ENCODE data around the gene WDR4. TPM values are rescaled to one million over a fixed set of nuclear protein-coding genes. Genes with fewer than 3 reads are reported as not detected.

The WDR4 gene
- total RNA-seq, 6 donors from 2014 or later, result 10.2 to 49.2 (median 18.6) TPM

DNA sequence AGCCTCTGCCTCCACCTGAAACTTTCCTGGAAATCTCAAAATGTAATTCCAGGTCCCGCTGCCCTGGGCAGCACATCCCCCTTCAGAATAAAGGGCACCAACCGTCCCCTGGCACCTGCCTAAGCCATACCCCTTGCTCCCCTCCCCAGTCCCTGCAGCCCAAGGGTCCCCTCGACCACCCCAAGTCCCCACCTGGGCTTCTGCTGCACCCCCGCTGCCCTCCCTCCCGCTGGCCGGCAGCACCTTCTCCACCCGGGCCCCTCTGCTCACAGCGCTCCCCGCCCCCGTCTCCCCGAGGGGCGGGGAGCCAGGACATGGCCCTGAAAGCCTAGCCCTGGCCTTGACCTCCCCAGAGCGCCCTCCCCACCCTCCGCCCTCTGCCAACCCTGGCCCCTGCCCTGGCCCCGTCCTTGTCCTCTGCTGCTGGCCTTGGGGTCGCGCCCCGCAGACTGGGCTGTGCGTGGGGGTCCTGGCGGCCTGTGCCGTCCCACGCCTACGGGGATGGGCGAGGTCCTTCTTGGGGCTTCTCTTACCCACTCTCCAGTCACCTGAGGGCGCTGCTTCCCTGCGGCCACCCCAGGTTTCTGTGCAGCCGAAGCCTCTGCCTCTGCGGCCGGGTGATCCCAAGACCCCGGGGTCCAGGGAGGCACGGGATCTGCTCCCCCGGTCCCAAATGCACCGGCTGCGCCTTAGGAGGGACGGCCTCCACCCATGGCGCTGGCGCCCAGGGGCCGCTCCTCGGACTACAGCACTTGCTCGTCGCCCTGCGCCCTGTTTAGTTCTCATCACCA is 41.7 kb downstream of the WDR4 start:
- no peak overlapping the region for H3K4me3 ChIP-seq
- peaks cover 0 to 34% (median 21%) of the 10 kb centered on the region in 4 donors for H3K36me3 ChIP-seq
- H3K27me3 ChIP-seq, result no peaks in the 10 kb centered on the region
- TF ChIP-seq EP300 (IDR thresholded peaks at IDR 0.05) (no peak), POLR2A (IDR thresholded peaks at IDR 0.05) (no peak), POLR2AphosphoS5 (IDR thresholded peaks at IDR 0.05) (no peak)
- H3K27ac ChIP-seq, result no peak overlapping the region
- 72 to 75% methylated on average over 17 to 38 of the region's 42 CpGs for WGBS, 2 donors
- peaks cover 0 to 5% (median 2%) of the 10 kb centered on the region in 4 donors for H3K4me1 ChIP-seq
- DNase-seq, result peak in 1 of 2 donors; percentile 78
- no peaks in the 10 kb centered on the region for H3K9me3 ChIP-seq
- no peak for ATAC-seq (ENCODE audit: low FRiP score in 2 of 2)

DNA sequence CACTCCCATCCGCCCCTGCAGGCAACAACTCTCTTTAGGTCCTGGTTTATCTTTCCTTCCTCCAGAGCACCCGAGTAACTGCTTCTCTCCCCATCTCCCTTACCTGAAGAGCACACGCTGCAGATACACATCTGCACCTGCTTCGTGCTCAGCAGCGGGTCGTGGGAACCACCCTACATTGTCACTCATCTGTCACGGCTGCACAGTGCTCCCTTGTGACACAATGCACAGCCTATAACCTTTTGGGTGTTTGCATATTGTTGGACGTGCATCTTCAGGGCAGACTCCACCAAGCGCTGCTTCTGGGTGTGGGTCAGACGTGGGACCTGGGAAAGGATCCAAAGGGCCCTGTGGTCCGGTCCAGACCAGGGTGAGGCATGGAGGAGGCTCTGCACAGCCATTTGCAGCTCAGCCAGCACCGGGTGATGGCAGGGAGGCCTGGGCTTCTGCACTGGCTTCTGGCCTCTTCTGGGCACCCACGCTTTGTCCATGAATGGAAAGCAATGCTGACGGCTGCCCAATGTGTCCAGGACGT is 42.5 kb downstream of the WDR4 start:
- H3K9me3 ChIP-seq, result no peaks in the 10 kb centered on the region
- peaks cover 0 to 5% (median 2%) of the 10 kb centered on the region in 4 donors for H3K4me1 ChIP-seq
- no peaks in the 10 kb centered on the region for H3K27me3 ChIP-seq
- WGBS, 2 donors, result 64 to 67% methylated on average over 11 to 15 of the region's 15 CpGs
- no peak for DNase-seq
- TF ChIP-seq EP300 (IDR thresholded peaks at IDR 0.05) (no peak), POLR2AphosphoS5 (IDR thresholded peaks at IDR 0.05) (no peak), POLR2A (IDR thresholded peaks at IDR 0.05) (no peak)
- TF ChIP-seq, protein P1, sequence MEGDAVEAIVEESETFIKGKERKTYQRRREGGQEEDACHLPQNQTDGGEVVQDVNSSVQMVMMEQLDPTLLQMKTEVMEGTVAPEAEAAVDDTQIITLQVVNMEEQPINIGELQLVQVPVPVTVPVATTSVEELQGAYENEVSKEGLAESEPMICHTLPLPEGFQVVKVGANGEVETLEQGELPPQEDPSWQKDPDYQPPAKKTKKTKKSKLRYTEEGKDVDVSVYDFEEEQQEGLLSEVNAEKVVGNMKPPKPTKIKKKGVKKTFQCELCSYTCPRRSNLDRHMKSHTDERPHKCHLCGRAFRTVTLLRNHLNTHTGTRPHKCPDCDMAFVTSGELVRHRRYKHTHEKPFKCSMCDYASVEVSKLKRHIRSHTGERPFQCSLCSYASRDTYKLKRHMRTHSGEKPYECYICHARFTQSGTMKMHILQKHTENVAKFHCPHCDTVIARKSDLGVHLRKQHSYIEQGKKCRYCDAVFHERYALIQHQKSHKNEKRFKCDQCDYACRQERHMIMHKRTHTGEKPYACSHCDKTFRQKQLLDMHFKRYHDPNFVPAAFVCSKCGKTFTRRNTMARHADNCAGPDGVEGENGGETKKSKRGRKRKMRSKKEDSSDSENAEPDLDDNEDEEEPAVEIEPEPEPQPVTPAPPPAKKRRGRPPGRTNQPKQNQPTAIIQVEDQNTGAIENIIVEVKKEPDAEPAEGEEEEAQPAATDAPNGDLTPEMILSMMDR (IDR thresholded peaks at IDR 0.05), result no peak
- no peak overlapping the region for H3K27ac ChIP-seq
- no peak for ATAC-seq (ENCODE audit: low FRiP score in 2 of 2)
- H3K36me3 ChIP-seq, result peaks cover 0 to 27% (median 16%) of the 10 kb centered on the region in 4 donors
- no peak overlapping the region for H3K4me3 ChIP-seq

DNA sequence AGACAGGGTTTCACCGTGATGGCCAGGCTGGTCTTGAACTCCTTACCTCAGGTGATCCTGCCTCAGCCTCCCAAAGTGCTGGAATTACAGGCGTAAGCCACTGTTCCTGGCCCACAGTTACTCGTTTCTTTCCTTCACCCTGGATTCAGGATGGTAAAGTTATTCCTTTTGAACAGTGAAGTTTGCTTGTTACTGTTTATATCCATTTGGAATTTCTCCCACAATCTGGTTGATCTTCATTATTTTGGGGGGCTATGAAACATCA is 43.0 kb downstream of the WDR4 start:
- no peak for ATAC-seq (ENCODE audit: low FRiP score in 2 of 2)

DNA sequence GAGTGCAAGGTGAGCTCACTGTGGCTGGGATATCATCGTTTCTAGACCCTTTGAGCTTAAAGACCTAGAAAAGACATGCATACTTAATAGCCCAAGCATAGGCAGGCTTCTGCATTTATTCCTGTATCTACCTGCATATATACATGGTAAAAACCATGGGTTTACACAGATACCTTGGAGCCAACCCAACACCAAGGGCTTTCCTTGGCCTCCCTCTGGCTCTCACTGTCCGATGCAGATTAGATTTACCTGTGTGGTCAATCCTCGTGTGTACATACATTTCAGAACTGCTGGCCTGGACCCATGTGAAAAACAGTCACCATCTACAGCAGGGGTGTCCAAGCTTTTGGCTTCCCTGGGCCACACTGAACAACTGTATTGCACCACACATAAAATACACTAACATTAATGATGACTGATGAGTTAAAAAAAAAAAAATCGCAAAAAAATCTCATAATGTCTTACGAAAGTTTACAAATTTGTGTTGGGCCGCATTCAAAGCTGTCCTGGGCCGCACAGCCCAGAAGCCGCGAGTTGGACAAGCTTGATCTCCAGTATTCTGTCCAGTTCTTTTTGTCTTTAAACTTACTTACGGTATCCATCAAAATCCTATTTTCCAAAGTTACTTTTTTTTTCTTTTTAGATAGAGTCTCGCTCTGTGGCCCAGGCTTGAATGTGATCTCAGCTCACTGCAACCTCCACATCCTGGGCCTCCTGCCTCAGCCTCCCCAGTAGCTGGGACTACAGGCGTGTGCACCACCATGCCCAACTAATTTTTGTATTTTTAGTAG is 43.5 kb downstream of the WDR4 start:
- WGBS, 2 donors, result 83 to 84% methylated on average over 12 of the region's 12 CpGs
- no peak for ATAC-seq (ENCODE audit: low FRiP score in 2 of 2)
- H3K27ac ChIP-seq, result no peak overlapping the region

More for the DNA sequence above, 43.0 kb downstream of the WDR4 start:
- TF ChIP-seq POLR2AphosphoS5 (IDR thresholded peaks at IDR 0.05) (no peak), POLR2A (IDR thresholded peaks at IDR 0.05) (no peak), EP300 (IDR thresholded peaks at IDR 0.05) (no peak)
- TF ChIP-seq, protein P1 (IDR thresholded peaks at IDR 0.05), result no peak
- WGBS, 2 donors, result 90 to 93% methylated on average over 3 of the region's 3 CpGs
- Histone ChIP-seq H3K9me3 (no peaks in the 10 kb centered on the region), H3K4me1 (peaks cover 0 to 5% (median 2%) of the 10 kb centered on the region in 4 donors), H3K36me3 (peaks cover 0 to 23% (median 11%) of the 10 kb centered on the region in 4 donors), H3K4me3 (no peak overlapping the region), H3K27me3 (no peaks in the 10 kb centered on the region), H3K27ac (no peak overlapping the region)
- no peak for DNase-seq

More for the DNA sequence above, 43.5 kb downstream of the WDR4 start:
- TF ChIP-seq, protein P1 (IDR thresholded peaks at IDR 0.05), result no peak
- TF ChIP-seq POLR2AphosphoS5 (IDR thresholded peaks at IDR 0.05) (no peak), POLR2A (IDR thresholded peaks at IDR 0.05) (no peak), EP300 (IDR thresholded peaks at IDR 0.05) (no peak)
- no peaks in the 10 kb centered on the region for H3K9me3 ChIP-seq
- DNase-seq, result no peak
- H3K36me3 ChIP-seq, result peaks cover 0 to 18% (median 6%) of the 10 kb centered on the region in 4 donors
- no peak overlapping the region for H3K4me3 ChIP-seq
- H3K27me3 ChIP-seq, result no peaks in the 10 kb centered on the region
- peaks cover 0 to 5% (median 2%) of the 10 kb centered on the region in 4 donors for H3K4me1 ChIP-seq
